GM12874 (cell line): ENCODE results near the gene ATG16L1.

Source experiments
- TF ChIP-seq, protein P1 (sequence below): IDR thresholded peaks from 2 replicates; pipeline ENCODE4 v1.5.1; 2011; ENCODE audit warnings: low read depth, mild to moderate bottlenecking, control low read depth, low read length, moderate library complexity; ENCODE audit not compliant: insufficient read depth

ATG16L1 gene

DNA sequence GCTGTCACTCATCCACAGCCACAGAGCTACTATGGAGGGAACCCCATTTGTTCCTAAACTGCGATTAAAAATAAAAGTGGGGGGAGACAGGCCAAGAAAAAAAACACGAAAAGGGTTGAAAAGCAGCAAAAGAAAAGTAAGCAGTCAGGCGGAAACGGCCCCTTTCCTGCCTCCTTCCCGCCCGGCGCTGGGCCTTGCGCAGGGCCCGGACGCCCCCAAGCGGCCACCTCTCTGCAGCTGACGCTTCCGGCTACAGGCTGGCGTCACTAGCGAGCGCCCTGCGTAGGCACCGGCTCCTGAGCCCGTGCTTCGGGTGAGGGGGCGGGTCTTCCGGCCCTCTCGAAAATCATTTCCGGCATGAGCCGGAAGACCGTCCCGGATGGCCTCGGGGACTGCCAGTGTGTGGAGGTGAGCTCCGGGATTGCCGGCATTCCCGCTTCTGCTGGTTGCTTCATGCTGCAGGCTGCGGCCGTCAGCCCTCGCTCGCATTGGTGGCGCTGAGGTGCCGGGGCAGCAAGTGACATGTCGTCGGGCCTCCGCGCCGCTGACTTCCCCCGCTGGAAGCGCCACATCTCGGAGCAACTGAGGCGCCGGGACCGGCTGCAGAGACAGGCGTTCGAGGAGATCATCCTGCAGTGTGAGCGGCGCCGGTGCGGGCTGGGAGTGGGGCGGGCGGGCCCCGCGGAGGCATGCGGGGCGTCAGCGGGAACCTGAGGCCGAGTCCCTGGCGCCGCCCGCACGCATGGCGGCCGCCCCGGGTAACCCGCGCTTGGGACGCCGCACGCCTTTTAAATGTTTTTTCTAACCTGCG lies at the start of gene ATG16L1:
ATG16L1 (plus strand) TSS at position 368 of the 811 bp plus-strand sequence; CDS start at position 523, 155 bp downstream.
- TF ChIP-seq, protein P1, sequence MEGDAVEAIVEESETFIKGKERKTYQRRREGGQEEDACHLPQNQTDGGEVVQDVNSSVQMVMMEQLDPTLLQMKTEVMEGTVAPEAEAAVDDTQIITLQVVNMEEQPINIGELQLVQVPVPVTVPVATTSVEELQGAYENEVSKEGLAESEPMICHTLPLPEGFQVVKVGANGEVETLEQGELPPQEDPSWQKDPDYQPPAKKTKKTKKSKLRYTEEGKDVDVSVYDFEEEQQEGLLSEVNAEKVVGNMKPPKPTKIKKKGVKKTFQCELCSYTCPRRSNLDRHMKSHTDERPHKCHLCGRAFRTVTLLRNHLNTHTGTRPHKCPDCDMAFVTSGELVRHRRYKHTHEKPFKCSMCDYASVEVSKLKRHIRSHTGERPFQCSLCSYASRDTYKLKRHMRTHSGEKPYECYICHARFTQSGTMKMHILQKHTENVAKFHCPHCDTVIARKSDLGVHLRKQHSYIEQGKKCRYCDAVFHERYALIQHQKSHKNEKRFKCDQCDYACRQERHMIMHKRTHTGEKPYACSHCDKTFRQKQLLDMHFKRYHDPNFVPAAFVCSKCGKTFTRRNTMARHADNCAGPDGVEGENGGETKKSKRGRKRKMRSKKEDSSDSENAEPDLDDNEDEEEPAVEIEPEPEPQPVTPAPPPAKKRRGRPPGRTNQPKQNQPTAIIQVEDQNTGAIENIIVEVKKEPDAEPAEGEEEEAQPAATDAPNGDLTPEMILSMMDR = peak; percentile 98

DNA sequence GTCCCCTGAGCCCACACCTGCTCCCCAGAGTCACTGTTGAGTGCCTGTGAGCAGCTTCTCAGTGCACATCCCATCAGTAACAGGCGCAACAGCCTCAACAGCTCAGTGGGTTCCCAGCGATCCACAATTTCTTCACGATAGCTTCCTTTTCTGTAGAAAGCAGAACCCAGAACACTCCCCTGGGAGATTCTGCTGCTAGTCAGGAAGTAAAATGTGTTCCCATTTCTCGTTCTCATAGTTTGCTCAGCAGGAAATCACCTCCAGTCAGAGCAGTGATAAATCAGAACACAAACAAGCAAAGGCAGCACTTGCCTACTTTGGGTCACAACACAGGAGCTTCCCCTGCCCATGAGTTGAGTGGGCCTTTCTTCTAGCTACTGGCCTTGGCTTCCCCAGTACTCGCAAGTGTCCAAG lies 48.9 kb upstream of the ATG16L1 start:
- TF ChIP-seq, protein P1 = no peak

DNA sequence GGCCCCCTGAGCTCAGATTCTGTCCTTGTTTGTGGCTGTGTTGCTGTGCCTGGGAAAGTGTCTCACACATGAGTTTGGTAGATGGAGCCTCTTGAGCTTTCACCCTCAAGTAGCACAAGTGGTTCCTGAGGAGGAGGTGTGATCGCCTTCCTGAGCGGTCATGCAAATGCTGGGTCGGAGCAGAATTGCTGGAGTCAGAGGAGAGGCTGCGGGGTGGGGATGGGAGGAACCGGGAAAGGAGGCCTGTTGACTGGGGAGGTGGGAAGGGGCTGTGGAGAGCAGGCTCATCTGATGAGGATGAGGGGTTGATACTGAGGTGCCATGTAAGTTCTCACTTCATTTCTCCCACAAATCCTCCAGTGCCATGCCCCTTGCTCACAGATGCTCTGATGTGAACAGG lies 48.4 kb upstream of the ATG16L1 start:
- TF ChIP-seq, protein P1 = no peak

DNA sequence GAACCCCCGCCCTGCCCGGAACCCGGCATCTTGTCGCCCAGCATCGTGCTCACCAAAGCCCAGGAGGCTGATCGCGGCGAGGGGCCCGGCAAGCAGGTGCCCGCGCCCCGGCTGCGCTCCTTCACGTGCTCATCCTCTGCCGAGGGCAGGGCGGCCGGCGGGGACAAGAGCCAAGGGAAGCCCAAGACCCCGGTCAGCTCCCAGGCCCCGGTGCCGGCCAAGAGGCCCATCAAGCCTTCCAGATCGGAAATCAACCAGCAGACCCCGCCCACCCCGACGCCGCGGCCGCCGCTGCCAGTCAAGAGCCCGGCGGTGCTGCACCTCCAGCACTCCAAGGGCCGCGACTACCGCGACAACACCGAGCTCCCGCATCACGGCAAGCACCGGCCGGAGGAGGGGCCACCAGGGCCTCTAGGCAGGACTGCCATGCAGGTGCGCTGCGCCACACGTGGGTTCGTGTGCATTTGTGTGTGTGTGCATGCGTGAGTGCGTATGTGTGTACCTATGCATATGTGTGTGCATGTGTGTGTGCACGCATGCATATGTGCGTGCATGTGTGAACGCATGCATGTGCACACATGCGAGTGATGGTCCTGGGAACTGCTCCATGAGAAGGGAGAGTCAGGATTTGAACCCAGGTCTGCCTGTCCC lies 47.1 kb upstream of the ATG16L1 start:
- TF ChIP-seq, protein P1 = no peak

DNA sequence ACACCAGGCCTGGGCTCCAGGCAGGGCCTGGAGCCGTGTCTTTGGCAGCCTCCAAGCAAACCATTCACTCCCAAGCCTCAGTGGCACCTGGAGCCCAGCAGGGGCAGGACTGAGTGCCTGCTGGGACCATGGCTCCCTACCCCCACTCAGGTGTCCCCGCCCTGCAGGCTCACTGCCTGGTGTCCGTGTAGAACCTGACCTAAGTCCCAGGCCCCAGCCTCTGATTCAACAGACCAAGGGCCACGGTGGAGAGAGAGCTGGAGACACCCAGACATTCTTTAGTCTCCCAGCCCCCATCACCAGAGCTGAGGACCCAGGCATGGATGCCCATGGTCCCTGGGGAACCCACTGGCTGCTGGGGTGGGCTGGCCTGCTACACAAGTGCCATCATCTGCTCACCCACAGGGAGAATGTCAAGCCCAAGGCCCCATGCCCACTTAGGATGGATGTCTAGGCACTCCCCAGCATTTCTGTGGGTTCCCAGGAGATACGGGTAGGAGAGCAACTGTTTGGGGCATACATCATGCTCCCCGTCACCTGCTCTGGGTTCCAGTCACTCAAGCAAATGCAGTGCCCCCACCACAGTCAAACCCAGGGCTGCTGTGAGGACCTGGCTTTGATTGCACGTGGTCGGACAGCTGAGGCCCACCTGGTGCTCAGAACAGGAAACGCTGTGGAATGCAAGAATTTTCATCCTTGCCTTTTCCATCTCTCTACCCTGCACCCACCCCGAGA lies 42.9 kb upstream of the ATG16L1 start:
- TF ChIP-seq, protein P1 = 0 out of 2 replicates have a peak, but pooled peaks have one; percentile 14

DNA sequence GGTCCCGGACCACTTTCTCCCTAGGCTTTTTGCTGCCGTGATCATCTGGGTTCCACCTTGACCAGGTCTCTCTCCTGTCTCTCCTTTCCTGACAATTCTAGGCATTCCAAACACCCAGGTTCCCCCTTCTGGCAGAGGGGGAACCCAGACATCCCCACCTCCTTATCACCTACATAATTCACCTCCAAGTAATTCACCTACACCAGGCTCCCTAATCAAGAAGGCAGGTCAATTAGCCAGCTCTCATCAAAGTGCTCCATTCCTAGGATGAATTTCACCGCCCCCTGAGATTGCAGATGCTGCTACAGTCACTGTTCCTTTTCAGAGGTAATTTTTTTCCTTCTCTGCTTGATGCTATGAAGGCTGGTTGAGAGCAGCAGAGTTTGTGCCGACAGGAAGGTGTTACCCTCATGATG lies 42.3 kb upstream of the ATG16L1 start:
- TF ChIP-seq, protein P1 = no peak
